GM19239 (cell line): ENCODE measurements around the gene LYSMD3.

Experiments used
- DNase-seq: peaks from one replicate; pipeline ENCODE4 v3.0.0; 2011; ENCODE audit warnings: low spot score; ENCODE audit not compliant: insufficient read length
- FAIRE-seq: peaks from 2 replicates; lab custom pipeline; 2011; peaks lifted over from hg19 to GRCh38; lab: Jason Lieb, UNC

The LYSMD3 gene

GRCh38 chr5:90549223-90549622 lies 19.8 kb upstream of the LYSMD3 start:
- DNase-seq = no peak
- FAIRE-seq = no peak

- DNase-seq = no peak
- FAIRE-seq = no peak
These were observed 18.7 kb upstream of the LYSMD3 start for GRCh38 chr5:90548069-90548593.

- no peak for DNase-seq
- FAIRE-seq = no peak
These were observed 17.7 kb upstream of the LYSMD3 start for GRCh38 chr5:90547072-90547536.

GRCh38 chr5:90546216-90546837 lies 16.9 kb upstream of the LYSMD3 start:
- FAIRE-seq (no peak), DNase-seq (no peak)

- FAIRE-seq = no peak
These were observed 16.1 kb upstream of the LYSMD3 start for GRCh38 chr5:90545511-90545910.

GRCh38 chr5:90542827-90543519 lies 13.6 kb upstream of the LYSMD3 start:
- no peak for DNase-seq
- FAIRE-seq = no peak

More at GRCh38 chr5:90545511-90545910, 16.1 kb upstream of the LYSMD3 start:
- DNase-seq = no peak

GRCh38 chr5:90534922-90535321 lies 5.5 kb upstream of the LYSMD3 start:
- FAIRE-seq (no peak), DNase-seq (no peak)

GRCh38 chr5:90533794-90534193 lies 4.4 kb upstream of the LYSMD3 start:
- DNase-seq = no peak
- no peak for FAIRE-seq

- DNase-seq (no peak), FAIRE-seq (no peak)
These were observed 1.5 kb upstream of the LYSMD3 start for GRCh38 chr5:90530736-90531487.

GRCh38 chr5:90529939-90530677 lies 724 bp upstream of the LYSMD3 start:
- DNase-seq (peak; percentile 28), FAIRE-seq (peak; percentile 88)

- DNase-seq = no peak
- FAIRE-seq = peak; percentile 72
These were observed 687 bp downstream of the LYSMD3 start for GRCh38 chr5:90528601-90529193.

- DNase-seq = no peak
- FAIRE-seq = no peak
These were observed 10.3 kb downstream of the LYSMD3 start for GRCh38 chr5:90519081-90519480.

GRCh38 chr5:90518661-90519060 lies 10.7 kb downstream of the LYSMD3 start:
- DNase-seq (no peak), FAIRE-seq (no peak)

- FAIRE-seq = no peak
- no peak for DNase-seq
These were observed 14.9 kb downstream of the LYSMD3 start for GRCh38 chr5:90514520-90514919.

GRCh38 chr5:90510438-90510837 lies 18.9 kb downstream of the LYSMD3 start:
- no peak for FAIRE-seq
- DNase-seq = no peak

GRCh38 chr5:90506221-90506620 lies 23.2 kb downstream of the LYSMD3 start:
- FAIRE-seq = no peak
- DNase-seq = no peak

GRCh38 chr5:90504743-90505142 lies 24.6 kb downstream of the LYSMD3 start:
- DNase-seq (no peak), FAIRE-seq (no peak)

- FAIRE-seq = no peak
- DNase-seq = no peak
These were observed 25.8 kb downstream of the LYSMD3 start for GRCh38 chr5:90503596-90503995.

- no peak for FAIRE-seq
- DNase-seq = no peak
These were observed 34.2 kb downstream of the LYSMD3 start for GRCh38 chr5:90495146-90495545.

- DNase-seq (no peak), FAIRE-seq (no peak)
These were observed 35.3 kb downstream of the LYSMD3 start for GRCh38 chr5:90494043-90494442.
